Non-pigmented ciliary epithelial cell (primary cell): ENCODE data around the gene ATP6V1F.

Source experiments
- DNase-seq: peaks from one replicate; pipeline ENCODE4 v3.0.0-alpha.2; 2010; ENCODE audit warnings: low read depth

The ATP6V1F gene

GRCh38 chr7:128862571-128863432 is at the start of gene ATP6V1F:
ATP6V1F (plus strand) TSS chr7:128862856; CDS start chr7:128862905, 49 bp downstream.
- DNase-seq = peak; percentile 81

GRCh38 chr7:128814499-128814898 is 48.2 kb upstream of the ATP6V1F start:
- DNase-seq = no peak

GRCh38 chr7:128815289-128815942 is 47.2 kb upstream of the ATP6V1F start:
- no peak for DNase-seq

DNA sequence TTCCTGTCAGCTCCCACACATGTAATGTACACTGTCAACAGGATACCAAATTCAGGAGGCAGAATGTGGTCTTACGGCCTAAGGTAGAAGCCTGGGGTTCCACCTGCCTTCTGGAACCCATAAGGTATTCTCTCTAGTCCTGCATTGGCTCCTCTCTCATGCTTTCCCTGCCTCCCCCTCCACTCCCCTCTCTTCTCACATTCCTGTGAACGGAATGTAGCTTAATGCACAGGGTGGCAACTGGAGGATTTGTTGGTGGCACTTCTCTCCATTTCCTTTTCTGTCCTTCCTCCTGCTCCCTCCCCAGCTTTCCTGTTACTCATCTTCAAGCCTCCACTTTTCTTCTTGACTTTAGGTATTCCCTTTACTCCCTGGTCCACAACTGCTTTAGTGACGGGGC is 44.0 kb upstream of the ATP6V1F start:
- DNase-seq = no peak

DNA sequence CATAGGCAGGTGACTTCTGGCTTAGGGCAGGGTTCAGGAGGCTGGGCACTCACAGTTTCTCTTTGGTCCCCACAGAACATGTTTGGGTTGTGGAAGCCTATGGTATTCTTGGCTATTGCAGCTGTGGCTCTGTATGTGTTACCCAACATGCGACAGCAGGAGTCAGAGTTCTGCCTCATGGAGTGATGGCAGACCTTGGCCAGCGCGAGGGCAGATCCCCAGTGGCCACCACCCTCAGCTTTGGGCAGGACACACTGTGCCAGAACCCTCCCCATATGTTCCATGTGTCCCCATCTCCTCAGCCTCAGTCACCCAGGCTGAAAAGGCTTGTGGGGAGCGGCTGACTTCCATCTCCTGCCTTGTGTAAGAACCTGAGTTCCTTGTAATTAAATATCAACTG is 40.9 kb upstream of the ATP6V1F start:
- no peak for DNase-seq

DNA sequence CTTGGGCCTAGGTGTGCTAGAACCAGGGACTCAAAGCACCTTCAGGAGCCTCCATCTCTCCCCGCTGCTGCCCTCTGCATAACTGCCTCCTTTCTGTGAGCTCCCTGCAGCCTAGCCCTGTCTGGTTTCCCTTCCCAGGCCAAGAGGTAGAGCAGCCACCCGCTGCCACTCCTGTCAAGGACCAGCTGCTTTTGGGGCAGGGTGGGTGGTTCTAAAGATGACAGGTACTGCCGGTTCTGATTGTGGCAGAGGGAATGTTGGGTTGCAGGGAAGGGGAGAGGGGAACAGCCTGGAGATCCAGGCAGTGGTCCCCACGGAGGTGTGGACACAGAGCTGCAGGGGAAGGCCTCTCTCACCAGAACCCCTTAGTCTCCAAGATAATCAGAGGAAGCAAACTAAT is 36.1 kb upstream of the ATP6V1F start:
- no peak for DNase-seq

GRCh38 chr7:128826916-128827247 is 35.8 kb upstream of the ATP6V1F start:
- DNase-seq = no peak

GRCh38 chr7:128827248-128827958 is 35.3 kb upstream of the ATP6V1F start:
- no peak for DNase-seq

- DNase-seq = peak; percentile 52
Observed at GRCh38 chr7:128827971-128828711, 34.5 kb upstream of the ATP6V1F start.

GRCh38 chr7:128829391-128830166 is 33.1 kb upstream of the ATP6V1F start:
- no peak for DNase-seq

- no peak for DNase-seq
Observed at GRCh38 chr7:128830231-128831177, 32.2 kb upstream of the ATP6V1F start, which contains the start of gene FLNC. FLNC (plus strand) TSS chr7:128830406; CDS start chr7:128830638, 232 bp downstream.

DNA sequence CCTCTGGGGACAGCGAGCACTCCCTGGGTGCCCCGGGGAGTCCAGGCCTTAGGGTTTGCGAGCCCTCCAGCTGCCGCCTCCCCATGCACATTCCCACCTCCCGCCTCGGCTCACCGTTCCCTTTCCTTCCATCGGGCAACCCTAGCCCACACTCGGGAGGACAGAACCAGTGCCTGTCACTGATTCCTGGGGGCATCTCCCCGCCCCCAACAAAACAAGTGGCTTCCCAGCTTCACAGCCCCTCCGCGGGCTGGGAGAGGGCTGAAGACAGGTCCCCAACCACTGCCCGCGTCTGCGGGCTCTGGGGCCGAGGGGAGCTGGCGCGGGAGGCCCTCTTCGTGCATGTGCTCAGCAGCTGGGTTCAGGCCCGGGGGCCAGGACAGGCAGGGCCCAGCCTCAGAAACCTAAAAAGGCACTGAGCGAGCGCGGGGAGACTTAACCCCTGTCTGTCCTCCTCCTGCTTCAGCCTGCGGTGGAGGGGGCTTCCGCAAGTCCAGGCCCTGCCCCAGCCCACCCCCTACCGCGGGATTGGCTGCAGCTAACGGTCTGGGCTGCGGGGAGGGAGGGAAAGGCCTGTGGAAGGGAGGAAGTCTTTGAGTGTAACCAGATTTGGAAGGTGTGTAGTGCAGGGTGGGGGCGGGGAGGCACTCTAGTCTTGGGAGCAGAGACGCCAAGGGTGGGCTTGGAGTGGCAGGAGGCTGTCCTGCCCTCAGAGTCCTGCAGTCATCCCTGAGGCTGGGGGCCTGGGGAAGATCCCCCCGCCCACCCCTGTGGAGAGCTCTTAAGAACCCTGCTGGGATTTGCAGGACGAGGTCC is 31.3 kb upstream of the ATP6V1F start:
- no peak for DNase-seq

DNA sequence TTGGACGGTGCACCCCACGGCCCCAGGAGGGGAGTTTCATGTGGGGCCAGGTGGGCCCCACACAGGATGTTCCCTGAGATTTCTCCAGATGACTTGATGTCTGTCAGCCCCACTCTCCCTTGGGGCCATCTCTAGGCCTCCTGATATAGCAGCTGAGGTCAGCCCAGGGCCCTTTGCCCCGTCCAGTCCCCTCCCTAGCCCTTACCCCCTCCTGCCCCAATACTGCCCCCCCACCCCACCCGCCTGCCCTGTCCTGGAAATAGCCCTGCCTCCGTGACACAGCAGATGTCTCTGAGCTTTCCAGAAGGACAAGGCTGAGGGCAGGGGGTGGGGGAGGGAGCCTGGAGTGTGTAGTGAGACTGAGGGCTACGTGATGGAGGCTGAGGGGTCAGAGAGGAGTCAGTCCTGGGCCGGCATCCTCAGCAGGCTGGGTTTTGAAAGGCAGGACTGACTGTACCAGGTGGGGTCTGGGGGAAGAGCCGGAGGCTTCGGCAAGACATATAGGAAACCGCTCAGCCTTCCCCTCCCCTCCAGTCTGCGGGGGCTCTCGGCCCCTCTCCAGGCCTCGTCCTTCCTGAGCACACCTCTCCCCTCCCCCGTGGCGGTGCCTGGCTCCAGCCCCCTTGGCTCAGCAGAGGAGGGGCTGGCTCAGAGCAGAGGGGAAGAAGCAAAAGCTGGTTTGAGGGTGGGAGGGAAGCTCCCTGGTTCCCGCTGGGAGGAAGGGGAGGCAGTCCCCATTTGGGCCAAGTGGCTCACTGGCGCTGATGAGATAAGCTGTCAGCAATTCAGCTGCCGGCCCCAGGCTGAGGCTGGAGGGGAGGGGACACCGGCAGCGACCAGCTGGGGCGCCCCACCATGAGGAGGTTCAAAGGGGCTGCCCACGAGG is 30.4 kb upstream of the ATP6V1F start:
- no peak for DNase-seq

DNA sequence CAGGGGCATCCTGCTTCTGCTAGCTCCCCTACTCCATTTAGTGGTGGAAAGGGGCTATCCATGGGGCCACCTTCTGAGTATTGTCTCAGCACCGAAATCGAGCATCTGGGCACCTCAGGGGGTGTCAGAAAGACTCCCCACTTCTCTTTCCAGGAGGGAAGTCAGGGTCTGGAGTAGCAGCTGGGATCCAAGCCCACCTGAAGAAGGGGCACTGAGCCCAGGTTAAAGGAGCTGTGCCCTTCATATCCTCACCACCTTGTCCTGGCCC is 29.8 kb upstream of the ATP6V1F start:
- DNase-seq = no peak

DNA sequence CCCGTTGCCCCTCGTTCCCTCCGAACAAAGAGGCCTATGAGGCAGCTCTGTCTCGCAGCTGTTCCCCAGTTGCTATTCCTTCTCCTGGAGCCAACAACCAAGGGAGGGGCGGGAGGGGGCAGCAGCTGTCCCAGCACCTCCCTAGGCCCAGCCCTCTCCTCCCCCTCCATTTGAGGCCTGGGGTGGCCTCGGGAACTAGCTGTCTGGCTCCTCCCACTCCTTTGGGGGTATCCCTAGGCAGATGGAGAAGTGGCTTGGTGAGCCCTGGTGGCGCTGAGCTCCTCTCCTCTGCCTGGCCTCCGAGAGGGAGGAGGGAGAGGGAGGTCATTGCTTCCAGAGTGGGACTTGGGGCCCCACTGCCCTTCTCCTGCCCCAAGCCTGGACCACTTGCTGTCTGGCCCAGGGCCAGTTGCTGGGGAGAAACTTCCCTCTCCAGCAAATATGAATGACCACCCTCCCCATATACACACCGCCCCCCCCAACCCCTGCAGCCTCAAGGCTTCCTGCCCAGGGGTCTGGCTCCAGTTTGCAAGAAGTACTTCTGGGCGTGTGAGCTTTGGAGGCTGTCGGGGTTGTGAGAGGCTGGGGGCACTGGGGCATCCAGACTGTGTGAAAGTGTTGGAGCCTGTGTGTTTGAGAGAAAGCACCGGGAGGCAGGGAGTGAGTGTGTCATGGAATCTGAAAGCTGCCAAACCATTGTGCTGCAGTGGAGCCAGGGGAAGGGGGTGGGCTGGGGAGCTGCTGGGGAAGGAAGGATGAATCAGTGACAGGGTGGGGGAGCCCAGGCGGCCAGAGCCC is 29.3 kb upstream of the ATP6V1F start:
- DNase-seq = peak; percentile 51

DNA sequence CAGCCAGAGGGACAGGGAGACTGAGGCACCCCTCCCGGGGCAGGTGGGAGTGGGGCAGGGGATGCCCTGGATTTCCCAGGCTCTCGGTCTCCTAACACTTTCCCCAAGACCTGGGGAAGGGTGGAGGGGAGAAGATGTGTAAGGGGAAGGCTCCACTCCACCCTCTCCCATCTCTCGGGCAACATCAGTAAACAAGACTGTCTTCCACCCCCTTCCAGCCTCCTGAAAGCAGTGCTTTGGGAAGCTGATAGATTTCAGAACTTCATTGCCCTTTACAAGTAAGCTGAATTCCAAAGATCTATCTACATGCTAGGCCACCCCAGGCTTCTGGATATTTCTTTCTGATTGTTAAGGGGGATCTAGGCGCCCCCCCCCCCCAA is 28.7 kb upstream of the ATP6V1F start:
- no peak for DNase-seq

- DNase-seq = no peak
Observed at GRCh38 chr7:128835231-128835751, 27.4 kb upstream of the ATP6V1F start.
